Fibroblast of the aortic adventitia (primary cell): Measurements from ENCODE around the gene TBC1D22A. TPM values are rescaled to one million over a fixed set of nuclear protein-coding genes. Genes with fewer than 3 reads are reported as not detected.

Experiments used
- DNase-seq: peaks from one replicate; pipeline ENCODE4 v3.0.0-alpha.2; 2010; ENCODE audit warnings: low read depth
- H3K4me3 ChIP-seq: 2 replicates; pipeline ENCODE4 v1.5.1; 2011; ENCODE audit warnings: low read depth, mild to moderate bottlenecking, control low read depth, low read length, moderate library complexity
- CTCF ChIP-seq: IDR thresholded peaks from 2 replicates; pipeline ENCODE4 v1.5.1; 2011; ENCODE audit warnings: mild to moderate bottlenecking, low read length, control low read depth, inconsistent platforms; ENCODE audit not compliant: insufficient read depth
- total RNA-seq: library from RNA; depleted of rRNA; stranded (reverse); fragments of >200 nt; gene quantifications from 2 replicates; pipeline ENCODE4 v1.2.3, GENCODE V29; 2012; ENCODE audit warnings: low replicate concordance

Gene TBC1D22A
- total RNA-seq, 1 donor = 13.8 TPM

- no peak for TF ChIP-seq CTCF
- no peak overlapping the region for H3K4me3 ChIP-seq
- no peak for DNase-seq
These were observed 413.6 kb downstream of the TBC1D22A start for GRCh38 chr22:47176026-47176389.

GRCh38 chr22:47176573-47177333 lies 414.3 kb downstream of the TBC1D22A start:
- DNase-seq = no peak
- TF ChIP-seq CTCF = no peak
- no peak overlapping the region for H3K4me3 ChIP-seq

GRCh38 chr22:47177334-47177815 lies 414.9 kb downstream of the TBC1D22A start:
- no peak for TF ChIP-seq CTCF
- no peak for DNase-seq
- H3K4me3 ChIP-seq = no peak overlapping the region

GRCh38 chr22:47178339-47178738 lies 415.9 kb downstream of the TBC1D22A start:
- no peak overlapping the region for H3K4me3 ChIP-seq
- no peak for DNase-seq
- no peak for TF ChIP-seq CTCF

GRCh38 chr22:47180796-47181195 lies 418.3 kb downstream of the TBC1D22A start:
- TF ChIP-seq CTCF = no peak

GRCh38 chr22:47187176-47187957 lies 424.9 kb downstream of the TBC1D22A start:
- TF ChIP-seq CTCF = no peak
- DNase-seq = no peak
- no peak overlapping the region for H3K4me3 ChIP-seq

More at GRCh38 chr22:47180796-47181195, 418.3 kb downstream of the TBC1D22A start:
- DNase-seq = no peak
- no peak overlapping the region for H3K4me3 ChIP-seq
